GM18502 (cell line): Measurements from ENCODE around the gene PTPN9.
"Not testable (repeated sequence)": the region's sequence is repeated elsewhere in the genome, so short reads cannot be mapped to it uniquely, and the experiment has no call there.

ENCODE experiments used
- ATAC-seq: cut with Tn5 transposase; IDR thresholded peaks from one replicate; pipeline ENCODE4 v1.9.1; 2021; ENCODE audit warnings: mild to moderate bottlenecking; ENCODE audit not compliant: unreplicated experiment, poor library complexity

The PTPN9 gene

DNA sequence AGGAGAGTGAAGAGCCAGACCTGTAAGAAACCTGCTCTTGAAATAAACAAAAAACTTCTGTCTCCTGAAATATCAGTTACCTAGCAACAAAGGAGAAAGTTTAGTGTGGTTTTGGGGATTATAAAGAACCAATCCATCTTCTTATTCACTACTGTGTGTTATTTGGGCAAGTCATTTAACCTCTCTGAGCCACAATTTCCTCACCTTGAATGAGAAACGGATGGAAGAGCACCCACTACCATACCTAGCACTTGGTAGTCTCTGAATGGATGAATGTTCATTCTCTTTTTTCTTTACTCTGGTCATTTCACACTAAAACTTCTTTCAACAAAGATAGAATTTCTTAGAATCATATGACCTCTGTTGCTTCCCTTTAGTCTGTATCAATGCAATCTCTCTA, 45.2 kb downstream of the PTPN9 start:
- ATAC-seq = no peak

DNA sequence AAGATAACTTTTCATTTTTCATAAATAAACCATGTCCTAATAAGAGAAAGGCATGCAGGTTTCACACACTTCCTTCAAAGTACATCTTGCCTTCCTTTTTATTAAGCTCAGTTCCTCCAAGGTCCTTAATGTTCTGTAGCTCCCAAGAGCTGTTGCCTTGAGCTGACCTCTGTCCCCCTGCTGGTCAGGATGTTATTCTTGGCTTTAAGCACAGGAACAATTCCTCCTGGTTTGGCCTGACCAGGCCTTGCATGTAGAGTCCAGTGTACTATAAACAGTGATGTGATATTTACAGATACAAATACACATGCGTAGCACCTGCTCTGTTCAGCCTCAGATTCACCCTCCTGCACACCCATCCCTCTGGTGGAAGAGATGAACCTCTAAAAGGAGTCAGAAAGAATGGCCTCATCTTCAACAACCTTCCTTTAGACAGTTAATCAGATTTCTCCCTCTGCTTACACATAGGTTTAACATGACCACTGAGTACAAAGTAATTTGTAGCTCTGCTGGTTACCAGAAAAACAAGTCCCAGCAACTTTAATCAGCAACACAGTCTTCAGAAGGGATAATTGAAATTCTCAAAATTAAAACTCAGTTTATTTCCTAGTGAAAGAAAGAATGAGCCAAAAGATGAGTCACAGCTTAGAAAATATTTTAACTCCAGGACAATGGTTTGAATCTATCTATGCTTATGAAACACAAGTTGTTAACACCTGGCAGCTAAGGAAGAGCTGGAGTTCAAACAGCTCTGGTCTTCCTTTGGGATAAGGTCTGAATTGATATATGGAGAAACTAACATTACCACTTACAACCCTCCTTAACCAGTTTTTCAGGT, 46.5 kb downstream of the PTPN9 start:
- ATAC-seq = no peak

DNA sequence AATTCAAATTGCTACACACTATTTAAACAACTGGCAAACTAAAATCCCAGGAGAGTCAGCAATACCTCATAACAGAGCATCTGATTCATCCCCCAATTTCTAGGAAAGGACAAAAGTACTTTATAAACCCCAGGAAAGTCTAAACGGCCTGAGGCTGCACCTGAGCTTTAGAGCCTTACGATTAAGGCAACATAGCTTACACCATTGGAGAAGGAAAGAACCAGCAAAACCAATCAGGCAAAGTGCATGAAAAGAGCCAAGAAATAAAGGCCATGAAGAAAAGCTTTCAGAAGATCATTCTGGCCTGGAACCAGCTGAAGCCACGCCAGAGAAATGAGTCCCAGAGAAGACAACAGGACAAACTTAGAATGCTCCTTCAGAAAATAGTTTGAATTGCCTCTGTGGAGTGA, 48.1 kb downstream of the PTPN9 start:
- ATAC-seq = no peak

DNA sequence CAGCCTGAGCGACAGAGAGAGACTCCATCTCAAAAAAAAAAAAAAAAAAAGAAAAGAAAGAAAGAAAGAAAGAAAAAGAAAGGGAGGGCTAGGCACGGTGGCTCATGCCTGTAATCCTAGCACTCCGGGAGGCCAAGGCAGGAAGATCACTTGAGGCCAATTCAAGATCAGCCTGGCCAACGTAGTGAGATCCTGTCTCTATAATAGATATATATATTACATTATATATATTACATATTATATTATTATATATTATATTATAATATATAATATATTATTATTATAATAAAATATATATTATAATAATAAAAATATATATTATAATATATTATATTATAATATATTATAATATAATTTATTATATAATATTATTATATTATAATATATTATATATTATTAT, 48.9 kb downstream of the PTPN9 start:
- ATAC-seq = no peak

DNA sequence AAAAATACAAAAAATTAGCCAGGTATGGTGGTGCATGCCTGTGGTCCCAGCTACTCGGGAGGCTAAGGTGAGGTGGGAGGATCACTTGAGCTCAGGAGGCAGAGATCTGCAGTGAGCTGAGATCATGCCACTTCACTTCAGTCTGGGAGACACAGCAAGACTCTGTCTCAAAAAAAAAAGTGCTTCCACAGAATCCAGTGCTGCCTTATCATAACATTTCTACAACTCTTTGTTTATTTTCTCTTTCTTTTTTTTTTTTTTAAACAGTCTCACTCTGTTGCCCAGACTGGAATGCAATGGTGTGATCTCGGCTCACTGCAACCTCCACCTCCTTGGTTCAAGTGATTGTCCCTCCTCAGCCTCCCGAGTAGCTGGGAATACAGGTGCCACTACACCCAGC, 53.4 kb downstream of the PTPN9 start:
- ATAC-seq = not testable (repeated sequence)

DNA sequence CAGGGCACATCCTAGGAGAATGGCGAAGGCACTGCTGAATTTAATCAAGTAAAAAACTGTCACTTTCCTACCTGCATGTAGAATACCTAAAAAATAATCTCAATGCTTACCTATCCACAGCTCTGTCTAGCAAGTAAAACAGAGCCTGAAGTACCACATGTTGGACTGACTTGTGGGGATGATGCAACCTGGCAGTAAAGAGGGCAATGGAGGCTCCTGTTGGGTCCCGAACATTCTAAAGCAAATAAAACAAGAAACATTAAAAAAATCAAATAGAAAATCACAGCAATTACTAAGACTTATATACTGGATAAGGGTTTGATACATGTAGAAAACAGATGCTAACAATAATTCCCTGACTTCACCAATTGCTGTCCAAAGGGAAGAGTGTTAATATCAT, 56.1 kb downstream of the PTPN9 start:
- no peak for ATAC-seq

DNA sequence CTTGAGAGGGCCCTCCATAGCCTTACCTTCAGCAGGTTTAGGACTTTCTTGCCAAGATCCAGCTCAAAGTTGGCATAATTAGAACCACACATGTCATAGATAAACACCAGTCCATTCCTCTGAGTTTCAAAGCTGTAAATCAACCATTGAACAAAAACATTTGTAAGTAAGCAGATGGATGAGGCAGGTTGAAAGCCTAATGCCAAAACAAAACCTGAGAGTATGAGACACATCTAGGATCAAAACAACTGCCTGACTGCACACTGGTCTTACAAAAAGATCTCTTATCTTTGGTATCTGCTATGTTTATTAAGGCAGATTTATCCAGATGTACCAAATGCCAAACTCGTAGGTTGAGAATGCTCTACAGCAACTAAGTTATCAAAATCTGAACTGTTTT, 61.9 kb downstream of the PTPN9 start:
- ATAC-seq = no peak

DNA sequence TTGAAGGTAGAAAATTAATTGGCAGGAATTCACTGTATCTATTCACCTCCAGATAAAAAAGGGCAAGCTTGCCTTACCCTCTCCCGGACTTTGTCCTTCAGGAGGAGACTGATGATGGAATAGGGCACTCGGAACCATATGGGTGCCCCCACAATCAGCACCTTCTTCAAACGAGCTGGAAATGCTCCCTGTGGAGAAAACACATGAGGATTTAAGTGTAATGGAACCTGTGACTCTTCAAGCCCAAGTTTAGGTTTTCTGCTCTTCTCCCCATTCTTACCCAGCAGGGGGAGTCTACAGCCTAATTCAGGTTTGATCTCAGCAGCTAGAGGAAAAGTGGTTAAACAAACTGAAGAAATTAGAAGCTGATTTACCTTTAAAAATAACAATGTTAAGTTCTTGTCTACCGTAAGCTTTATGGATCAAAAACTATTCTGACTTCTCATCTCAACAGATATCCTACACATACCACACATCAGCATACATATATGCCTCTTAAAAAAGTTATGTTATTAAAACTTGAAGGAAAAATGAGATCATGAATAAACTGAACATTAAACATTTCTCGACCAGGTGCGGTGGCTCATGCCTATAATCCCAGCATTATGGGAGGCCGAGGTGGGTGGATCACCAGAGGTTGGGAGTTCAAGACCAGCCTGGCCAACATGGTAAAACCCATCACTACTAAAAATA, 70.1 kb downstream of the PTPN9 start:
- ATAC-seq = no peak

DNA sequence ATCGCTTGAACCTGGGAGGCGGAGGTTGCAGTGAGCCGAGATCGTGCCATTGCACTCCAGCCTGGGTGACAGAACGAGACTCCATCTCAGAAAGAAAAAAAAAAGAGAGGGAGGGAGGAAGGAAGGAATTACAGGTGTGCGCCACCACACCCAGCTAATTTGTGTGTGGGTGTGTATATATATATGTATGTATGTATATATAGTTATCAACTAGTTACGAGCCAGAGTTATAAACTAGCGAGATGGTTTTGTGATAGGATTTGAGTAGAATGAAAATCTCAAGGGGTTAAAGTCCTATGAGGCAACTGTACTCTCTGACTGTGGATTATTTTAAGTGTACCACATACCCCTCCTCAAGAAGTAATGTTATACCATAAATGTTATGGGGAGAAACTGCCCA, 76.8 kb downstream of the PTPN9 start:
- ATAC-seq = no peak

DNA sequence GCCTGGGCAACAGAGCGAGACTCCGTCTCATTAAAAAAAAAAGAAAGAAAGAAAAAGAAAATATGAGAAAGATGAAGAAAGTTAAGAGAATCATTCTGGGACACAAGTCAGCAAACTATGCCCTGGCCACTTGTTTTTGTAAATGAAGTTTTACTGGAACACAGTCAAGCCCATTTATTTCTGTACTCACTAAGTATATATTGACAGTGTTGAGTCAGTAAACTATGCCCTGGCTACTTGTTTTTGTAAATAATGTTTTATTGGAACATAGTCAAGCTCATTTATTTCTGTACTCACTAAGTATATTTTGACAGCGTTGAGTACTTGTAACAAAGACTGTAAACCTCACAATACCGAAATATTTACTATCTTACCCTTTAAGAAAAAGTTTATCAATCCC, 85.4 kb downstream of the PTPN9 start:
- no peak for ATAC-seq

DNA sequence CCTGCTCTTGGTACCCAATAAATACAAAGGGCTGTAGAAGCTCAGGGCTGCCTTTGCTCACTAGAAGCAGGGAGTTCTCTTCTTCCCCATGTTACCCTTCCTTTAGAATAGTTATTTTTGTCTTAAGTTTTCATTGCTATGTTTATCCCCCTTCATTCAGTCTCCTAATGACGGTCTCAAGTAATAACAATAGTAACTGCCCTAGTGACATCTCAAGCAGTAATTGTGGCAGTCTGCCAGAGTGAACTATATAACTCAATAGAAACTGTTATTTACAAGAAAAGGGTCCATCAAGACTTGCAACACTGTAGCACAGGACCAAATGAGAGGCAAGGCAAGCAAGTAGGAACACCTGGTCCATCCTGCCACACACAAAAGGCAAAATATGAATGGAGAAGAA, 95.2 kb downstream of the PTPN9 start:
- no peak for ATAC-seq

DNA sequence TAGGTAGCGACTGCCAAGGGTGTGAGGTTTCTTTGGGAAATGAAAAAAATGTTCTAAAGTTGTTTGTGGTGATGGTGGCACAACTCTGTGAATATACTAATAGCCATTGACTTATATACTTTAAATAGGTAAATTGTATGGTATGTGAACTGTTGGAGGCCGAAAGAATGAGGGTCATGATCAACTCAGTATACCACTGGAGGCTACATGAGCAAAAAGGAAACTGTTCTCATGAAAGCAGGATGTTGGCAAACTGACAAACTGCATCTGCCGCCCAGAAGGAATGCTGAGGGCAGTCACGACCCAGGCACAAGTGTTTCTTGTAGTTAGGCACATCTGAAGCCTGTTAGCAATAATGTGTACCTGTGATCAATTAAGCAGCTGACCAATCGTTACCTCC, 95.6 kb downstream of the PTPN9 start:
- ATAC-seq = not testable (repeated sequence)

DNA sequence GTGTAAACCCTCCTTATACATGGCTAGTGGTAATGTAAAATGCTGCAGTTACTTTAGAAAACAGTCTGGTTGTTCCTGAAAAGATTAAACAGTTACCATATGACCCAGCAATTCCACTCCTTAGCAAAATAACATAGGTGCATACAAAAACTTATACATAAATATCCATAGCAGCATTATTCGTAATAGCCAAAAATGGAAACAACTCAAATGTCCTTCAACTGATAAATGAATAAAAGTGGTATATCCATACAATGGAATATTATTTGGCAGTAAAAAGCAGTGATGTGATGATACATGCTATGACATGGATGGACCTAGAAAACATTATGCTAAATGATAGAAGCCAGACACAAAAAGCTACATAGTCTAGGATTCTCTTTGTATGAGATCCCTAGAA, 96.0 kb downstream of the PTPN9 start:
- no peak for ATAC-seq

DNA sequence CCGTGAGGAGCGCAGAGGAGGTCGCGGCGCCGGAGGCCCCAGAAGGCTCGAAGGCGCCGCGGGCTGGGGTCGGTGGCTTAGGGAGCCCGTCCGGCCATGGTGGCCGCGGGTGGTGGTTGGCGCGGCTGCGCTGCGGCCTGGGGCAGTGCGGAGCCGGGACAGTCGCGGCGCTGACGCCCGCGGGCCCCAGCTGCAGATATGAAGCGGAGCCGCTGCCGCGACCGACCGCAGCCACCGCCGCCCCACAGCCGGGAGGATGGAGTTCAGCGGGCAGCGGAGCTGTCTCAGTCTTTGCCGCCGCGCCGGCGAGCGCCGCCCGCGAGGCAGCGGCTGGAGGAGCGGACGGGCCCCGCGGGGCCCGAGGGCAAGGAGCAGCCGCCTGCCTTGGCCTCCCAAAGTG, 98.7 kb downstream of the PTPN9 start:
- ATAC-seq = not testable (repeated sequence)

DNA sequence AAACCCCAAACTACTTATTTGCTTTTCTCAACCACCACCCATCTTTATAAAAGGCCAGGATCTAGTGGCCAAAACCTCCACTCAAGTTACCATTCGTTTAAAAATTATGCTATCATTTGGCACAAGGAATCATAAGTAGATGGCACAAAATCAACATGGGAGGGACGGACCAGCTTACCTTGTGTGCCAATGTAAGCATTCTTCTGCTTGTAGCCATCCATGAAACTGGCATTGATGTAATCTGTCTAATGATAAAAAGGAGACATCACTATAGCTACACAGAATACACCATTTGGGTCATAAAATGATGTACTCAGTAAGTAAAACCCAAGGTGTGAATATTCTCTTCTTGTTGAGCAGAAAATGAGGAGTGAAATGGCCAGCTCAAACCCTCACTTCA, 99.4 kb downstream of the PTPN9 start:
- ATAC-seq = no peak

DNA sequence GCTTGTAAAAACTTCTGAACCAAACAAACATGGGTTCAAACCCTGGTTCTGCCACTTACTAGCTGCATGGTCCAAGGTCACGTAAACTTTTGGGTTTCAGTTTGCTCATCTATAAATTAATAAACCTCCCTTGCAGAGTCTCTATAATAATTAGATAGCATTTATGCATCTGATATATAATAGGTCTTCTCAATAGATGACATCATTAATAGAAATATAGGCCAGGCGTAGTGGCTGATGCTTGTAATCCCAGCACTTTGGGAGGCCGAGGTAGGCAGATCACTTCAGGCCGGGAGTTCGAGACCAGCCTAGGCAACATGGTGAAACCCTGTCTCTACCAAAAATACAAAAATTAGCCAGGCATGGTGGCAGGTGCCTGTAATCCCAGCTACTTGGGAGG, 102.0 kb downstream of the PTPN9 start:
- ATAC-seq = not testable (repeated sequence)

DNA sequence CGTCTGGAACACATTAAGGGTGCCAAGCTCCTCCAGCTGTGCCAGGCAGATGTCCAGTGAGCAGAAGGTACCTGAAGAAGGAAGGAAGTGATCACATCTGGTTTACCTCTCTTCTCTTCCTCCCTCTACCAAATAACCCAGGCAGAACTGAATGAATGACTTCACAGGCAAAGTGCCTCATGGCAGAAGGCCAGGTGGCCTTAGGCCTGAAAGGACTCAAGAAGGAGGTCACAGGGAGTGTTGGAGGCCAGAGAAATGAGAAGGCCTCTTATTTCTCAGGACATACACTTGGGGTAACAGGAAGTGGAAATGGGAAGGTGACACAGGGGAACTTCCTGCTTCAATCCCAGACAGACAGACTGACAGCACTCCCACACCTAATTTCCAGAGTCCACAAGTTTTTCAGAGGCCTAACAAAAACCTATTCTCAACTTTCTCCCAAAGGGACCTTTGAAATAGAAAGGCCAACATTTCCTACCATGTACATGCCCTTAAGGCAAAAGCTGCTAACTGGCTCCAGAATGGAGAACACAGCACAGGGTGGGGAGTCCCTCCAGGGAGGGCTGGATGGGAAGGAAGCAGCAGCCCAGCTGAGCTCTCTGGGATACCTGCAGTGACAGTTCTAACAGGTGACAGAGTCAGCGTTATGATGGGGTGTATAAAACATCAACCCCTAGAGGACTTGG, 110.1 kb downstream of the PTPN9 start:
- no peak for ATAC-seq

DNA sequence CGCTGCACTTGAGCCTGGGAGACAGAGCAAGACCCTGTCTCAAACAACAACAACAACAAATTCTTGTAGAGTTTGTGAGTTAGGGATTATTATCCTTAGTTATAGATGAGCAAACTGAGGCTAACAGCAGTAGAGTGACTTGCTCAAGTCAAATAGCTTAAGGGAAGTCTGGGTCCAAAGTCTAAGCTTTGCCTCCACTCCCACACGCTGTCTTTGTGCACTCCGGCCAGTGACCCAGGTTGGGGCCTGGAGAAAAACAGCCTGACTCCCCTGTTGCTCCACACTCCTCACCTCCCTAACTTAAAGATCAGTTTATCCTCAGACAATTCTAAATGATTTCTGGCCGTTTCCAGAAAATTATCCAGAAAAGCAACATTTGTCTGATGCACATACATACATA, 118.5 kb downstream of the PTPN9 start:
- no peak for ATAC-seq

DNA sequence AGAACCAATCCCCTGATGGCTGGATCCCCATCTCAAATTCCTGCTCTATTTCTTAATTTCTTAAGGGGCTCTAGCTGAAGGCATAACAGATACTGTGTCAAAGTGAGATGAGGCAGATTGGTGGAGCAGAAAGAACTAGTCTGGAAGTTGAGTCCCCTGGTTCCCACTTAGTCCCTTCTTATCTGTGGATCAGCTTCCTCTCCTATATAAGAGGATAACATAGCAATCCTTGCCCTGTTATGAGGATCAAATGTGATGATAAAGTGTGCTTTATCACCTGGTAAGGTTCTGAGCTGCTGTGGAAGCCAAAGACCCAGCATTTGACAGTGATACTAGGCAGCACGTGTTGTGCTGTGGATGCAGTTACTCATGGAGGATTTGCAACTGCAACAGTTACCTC, 119.5 kb downstream of the PTPN9 start:
- no peak for ATAC-seq

DNA sequence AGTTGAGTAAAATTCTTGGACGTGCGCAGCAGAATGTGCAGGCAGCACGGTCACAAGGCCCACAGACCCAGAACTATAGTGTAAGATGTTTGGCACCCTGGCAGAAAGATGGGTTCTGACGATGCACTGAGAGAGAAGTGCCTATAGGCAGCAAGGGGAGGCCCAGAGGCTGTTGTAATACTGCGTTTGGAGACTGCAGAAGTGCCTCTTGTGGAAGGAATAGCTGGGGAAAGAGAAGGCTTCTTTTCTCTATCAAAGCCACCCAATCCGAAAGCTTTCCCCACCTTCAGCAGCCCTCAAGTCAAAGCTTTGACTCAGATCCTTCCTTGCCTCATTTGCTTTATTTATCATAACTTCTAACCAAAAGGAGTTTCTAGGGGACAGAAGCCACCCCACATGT, 122.4 kb downstream of the PTPN9 start:
- no peak for ATAC-seq

DNA sequence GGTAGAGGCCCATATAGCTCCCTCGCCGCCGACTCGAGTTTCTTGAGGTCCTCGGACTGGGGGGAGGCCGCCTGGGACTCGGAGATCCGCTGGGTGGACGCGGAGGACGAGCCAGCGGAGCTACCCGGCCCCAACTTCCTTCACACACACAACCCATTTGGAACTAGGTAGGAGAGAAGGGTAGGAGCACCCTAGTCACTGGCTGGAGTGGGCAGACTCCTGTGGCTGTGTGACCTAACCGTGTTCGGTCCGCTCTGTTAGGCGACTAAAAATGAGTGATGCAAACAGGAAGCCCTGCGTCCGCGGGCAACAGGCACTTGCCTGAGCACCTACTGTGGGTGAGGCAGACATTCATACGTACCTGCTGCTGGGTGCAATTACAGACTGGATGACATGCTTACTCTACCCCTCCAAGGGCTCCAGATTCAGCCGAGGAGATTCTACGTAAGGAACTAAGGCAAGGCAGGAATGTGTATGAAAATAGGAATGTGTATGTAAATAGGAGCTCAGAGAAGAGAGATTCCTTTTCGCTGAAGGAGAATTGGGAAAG, 123.1 kb downstream of the PTPN9 start:
- ATAC-seq = no peak
